Mesodermal cell (in vitro differentiated cells): ENCODE results near the gene PTCSC3.
"Not testable (repeated sequence)": the region's sequence is repeated elsewhere in the genome, so short reads cannot be mapped to it uniquely, and the experiment has no call there.

Experiments
- H3K27ac ChIP-seq: 2 replicates; pipeline ENCODE4 v1.7.0; 2013; ENCODE audit warnings: mild to moderate bottlenecking, low read depth, low read length, moderate library complexity; ENCODE audit not compliant: severe bottlenecking
- H3K36me3 ChIP-seq: 2 replicates; pipeline ENCODE4 v1.7.1; 2013; ENCODE audit warnings: mild to moderate bottlenecking, low read length, moderate library complexity; ENCODE audit not compliant: control insufficient read depth, insufficient read depth
- H3K4me1 ChIP-seq: one replicate; pipeline ENCODE4 v1.7.1; 2013; ENCODE audit warnings: mild to moderate bottlenecking, low read length; ENCODE audit not compliant: insufficient read depth, control insufficient read depth, poor library complexity, severe bottlenecking
- H3K4me3 ChIP-seq: 2 replicates; pipeline ENCODE4 v1.7.0; 2013; ENCODE audit warnings: low read length, control low read depth, mild to moderate bottlenecking; ENCODE audit not compliant: insufficient read depth, poor library complexity, severe bottlenecking; ENCODE audit errors: extremely low read depth
- H3K9me3 ChIP-seq: 2 replicates; pipeline ENCODE4 v1.7.1; 2013; ENCODE audit warnings: mild to moderate bottlenecking, low read length, moderate library complexity; ENCODE audit not compliant: control insufficient read depth
- WGBS, 2 experiments: methylation state at CpG; one replicate each; pipeline ENCODE4 v1.1.5; 2013; ENCODE audit warnings: missing lambda C conversion rate in 2 of 2; ENCODE audit not compliant: insufficient coverage in 2 of 2; 5-methylcytosine and 5-hydroxymethylcytosine counted together

PTCSC3 gene

GRCh38 chr14:36129181-36129580 is 47.3 kb downstream of the PTCSC3 start:
- no peak overlapping the region for H3K4me3 ChIP-seq
- no peaks in the 10 kb centered on the region for H3K36me3 ChIP-seq
- no peak overlapping the region for H3K27ac ChIP-seq
- peaks cover 5% of the 10 kb centered on the region for H3K9me3 ChIP-seq
- WGBS, 2 experiments: 60% methylated on average over 1 of the region's 2 CpGs; no CpG with 5 or more reads in 1 of the 2 experiments
- H3K4me1 ChIP-seq: no peaks in the 10 kb centered on the region

GRCh38 chr14:36113341-36113740 is 63.2 kb downstream of the PTCSC3 start:
- Histone ChIP-seq H3K4me3 (no peak overlapping the region), H3K9me3 (no peaks in the 10 kb centered on the region), H3K36me3 (no peaks in the 10 kb centered on the region), H3K4me1 (no peaks in the 10 kb centered on the region), H3K27ac (no peak overlapping the region)
- WGBS, 2 experiments: 68 to 83% methylated on average over 1 to 2 of the region's 4 CpGs

- H3K9me3 ChIP-seq: no peaks in the 10 kb centered on the region
- no peaks in the 10 kb centered on the region for H3K4me1 ChIP-seq
- H3K4me3 ChIP-seq: no peak overlapping the region
- 100% methylated on average over 1 to 2 of the region's 3 CpGs for WGBS, 2 experiments
- H3K36me3 ChIP-seq: no peaks in the 10 kb centered on the region
- H3K27ac ChIP-seq: no peak overlapping the region
Observed at GRCh38 chr14:36111822-36112583, 64.5 kb downstream of the PTCSC3 start.

GRCh38 chr14:36105401-36105800 is 71.1 kb downstream of the PTCSC3 start:
- H3K9me3 ChIP-seq: no peaks in the 10 kb centered on the region
- no peak overlapping the region for H3K27ac ChIP-seq
- H3K36me3 ChIP-seq: no peaks in the 10 kb centered on the region
- no peak overlapping the region for H3K4me3 ChIP-seq
- no peaks in the 10 kb centered on the region for H3K4me1 ChIP-seq
- WGBS, 2 experiments: 0% methylated on average over 1 of the region's 1 CpG; no CpG with 5 or more reads in 1 of the 2 experiments

GRCh38 chr14:36104258-36104657 is 72.3 kb downstream of the PTCSC3 start:
- H3K4me1 ChIP-seq, H3K36me3 ChIP-seq, H3K4me3 ChIP-seq, H3K9me3 ChIP-seq, H3K27ac ChIP-seq: not testable (repeated sequence)
- 70 to 91% methylated on average over 2 to 5 of the region's 7 CpGs for WGBS, 2 experiments

GRCh38 chr14:36099619-36100018 is 76.9 kb downstream of the PTCSC3 start:
- Histone ChIP-seq H3K4me1 (no peaks in the 10 kb centered on the region), H3K27ac (no peak overlapping the region), H3K4me3 (no peak overlapping the region), H3K9me3 (no peaks in the 10 kb centered on the region), H3K36me3 (no peaks in the 10 kb centered on the region)
- 79 to 95% methylated on average over 2 of the region's 4 CpGs for WGBS, 2 experiments

- no CpG with 5 or more reads among the region's 1 CpG for WGBS, 2 experiments
- Histone ChIP-seq H3K4me1 (no peaks in the 10 kb centered on the region), H3K9me3 (no peaks in the 10 kb centered on the region), H3K36me3 (no peaks in the 10 kb centered on the region), H3K27ac (no peak overlapping the region), H3K4me3 (no peak overlapping the region)
Observed at GRCh38 chr14:36097356-36097755, 79.2 kb downstream of the PTCSC3 start.

- H3K9me3 ChIP-seq: no peaks in the 10 kb centered on the region
- no peak overlapping the region for H3K4me3 ChIP-seq
- no peak overlapping the region for H3K27ac ChIP-seq
- H3K4me1 ChIP-seq: peaks cover 3% of the 10 kb centered on the region
- H3K36me3 ChIP-seq: no peaks in the 10 kb centered on the region
Observed at GRCh38 chr14:36096090-36096489, 80.4 kb downstream of the PTCSC3 start.

- no peak overlapping the region for H3K4me3 ChIP-seq
- 96 to 100% methylated on average over 1 to 3 of the region's 4 CpGs for WGBS, 2 experiments
- no peaks in the 10 kb centered on the region for H3K36me3 ChIP-seq
- no peaks in the 10 kb centered on the region for H3K9me3 ChIP-seq
- H3K27ac ChIP-seq: no peak overlapping the region
- H3K4me1 ChIP-seq: peaks cover 6% of the 10 kb centered on the region
Observed at GRCh38 chr14:36094963-36095362, 81.6 kb downstream of the PTCSC3 start.

GRCh38 chr14:36091096-36091495 is 85.4 kb downstream of the PTCSC3 start:
- Histone ChIP-seq H3K9me3 (no peaks in the 10 kb centered on the region), H3K4me1 (peaks cover 6% of the 10 kb centered on the region), H3K27ac (peak overlapping the region; percentile 8), H3K36me3 (no peaks in the 10 kb centered on the region), H3K4me3 (no peak overlapping the region)
- WGBS, 2 experiments: no CpG with 5 or more reads among the region's 2 CpGs

- H3K27ac ChIP-seq: no peak overlapping the region
- no peaks in the 10 kb centered on the region for H3K9me3 ChIP-seq
- H3K4me1 ChIP-seq: peaks cover 6% of the 10 kb centered on the region
- no CpG with 5 or more reads among the region's 3 CpGs for WGBS, 2 experiments
- H3K36me3 ChIP-seq: no peaks in the 10 kb centered on the region
- H3K4me3 ChIP-seq: no peak overlapping the region
Observed at GRCh38 chr14:36087411-36087810, 89.1 kb downstream of the PTCSC3 start.
